HG03439 (cell line): ENCODE results near the gene PIN1.

ENCODE experiments used
- ATAC-seq: cut with Tn5 transposase; IDR thresholded peaks from one replicate; pipeline ENCODE4 v1.9.1; 2021; ENCODE audit warnings: mild to moderate bottlenecking, moderate library complexity; ENCODE audit not compliant: unreplicated experiment

Gene PIN1

GRCh38 chr19:9883231-9883758 lies 48.2 kb downstream of the PIN1 start:
- no peak for ATAC-seq

GRCh38 chr19:9883764-9884163 lies 48.6 kb downstream of the PIN1 start:
- no peak for ATAC-seq

GRCh38 chr19:9885077-9885552 lies 50.0 kb downstream of the PIN1 start:
- ATAC-seq = no peak

- ATAC-seq = no peak
Measured at GRCh38 chr19:9891609-9892373, 56.7 kb downstream of the PIN1 start.
